HepG2 (cell line): ENCODE measurements around the gene CDH23. TPM values are rescaled to one million over a fixed set of nuclear protein-coding genes. Genes with fewer than 3 reads are reported as not detected.

Source experiments
- ATAC-seq: fragments of 200-7000 bp; cut with Tn5 transposase; 3 replicates; pipeline ENCODE4 v1.9.1; 2020; ENCODE audit warnings: mild to moderate bottlenecking, moderate library complexity
- BruUV-seq: library from RNA; stranded (reverse); fragments of 400-500 nt; replicated peaks from 2 replicates; lab custom pipeline; 2021; lab: Mats Ljungman, UMichigan
- CTCF ChIA-PET: fragments of 300-600 bp; formaldehyde crosslinking; extraction: SDS; loops from one replicate; lab custom pipeline; 2021; ENCODE audit warnings: low total read pairs, inconsistent platforms, low intra/inter-chr PET ratio; lab: Yijun Ruan, JAX
- POLR2A ChIA-PET: fragments of 350-600 bp; sonication (Branson Sonifier 250); formaldehyde crosslinking; loops from one replicate; lab custom pipeline; 2020; ENCODE audit warnings: antibody characterized with exemption, inconsistent platforms; lab: Yijun Ruan, JAX
- DNase-seq: peaks from one replicate; pipeline ENCODE4 v3.0.0-alpha.2; 2015; ENCODE audit warnings: low spot score
- FAIRE-seq: peaks from 3 replicates; lab custom pipeline; 2011; peaks lifted over from hg19 to GRCh38; lab: Jason Lieb, UNC
- H2AFZ ChIP-seq: one replicate; pipeline ENCODE4 v1.6.1; 2011; ENCODE audit warnings: low read length, inconsistent platforms
- H3K27ac ChIP-seq: fragments of 300-600 bp; 3 replicates; pipeline ENCODE4 v1.8.0; 2011; ENCODE audit warnings: mixed run types, mild to moderate bottlenecking, mixed read lengths, low read length, inconsistent platforms; ENCODE audit not compliant: insufficient read depth; ENCODE audit errors: extremely low read length
- H3K27me3 ChIP-seq, 2 experiments: fragments of 200-600 bp in 1 of 2; 2 replicates in 1 of 2; 3 replicates in 1 of 2; pipeline versions ENCODE4 v1.6.0 to v1.8.0; 2011; ENCODE audit warnings: low read length in 2 of 2, mild to moderate bottlenecking in 2 of 2, moderate library complexity in 2 of 2, inconsistent platforms in 1 of 2; ENCODE audit not compliant: insufficient read depth in 2 of 2, control insufficient read depth in 1 of 2
- H3K36me3 ChIP-seq, 2 experiments: fragments of 200-600 bp in 1 of 2; replicated peaks in 1 of 2; 2 replicates in 1 of 2; 3 replicates in 1 of 2; pipeline versions ENCODE4 v1.5.1 to v1.8.0; 2011; ENCODE audit warnings: low read length in 2 of 2, inconsistent platforms in 1 of 2; ENCODE audit not compliant: insufficient read depth in 2 of 2, control insufficient read depth in 1 of 2
- H3K4me1 ChIP-seq: 2 replicates; pipeline ENCODE4 v1.5.1; 2012; ENCODE audit warnings: low read length, inconsistent platforms; ENCODE audit not compliant: insufficient read depth
- H3K4me2 ChIP-seq: 2 replicates; pipeline ENCODE4 v1.6.0; 2011; ENCODE audit warnings: low read depth, low read length, inconsistent platforms
- H3K4me3 ChIP-seq, 3 experiments: fragments of 200-600 bp in 1 of 3; sonication (generic), shearing (Covaris generic) in 1 of 3; replicated peaks in 1 of 3; 2 replicates each; pipeline ENCODE4 v1.5.1; 2011 to 2016; ENCODE audit warnings: low read length in 3 of 3, inconsistent platforms in 2 of 3, low read depth in 2 of 3, mild to moderate bottlenecking in 2 of 3, control low read depth in 1 of 3, mixed read lengths in 1 of 3; ENCODE audit not compliant: insufficient read depth in 1 of 3
- H3K79me2 ChIP-seq: one replicate; pipeline ENCODE4 v1.6.1; 2011; ENCODE audit warnings: low read length, inconsistent platforms; ENCODE audit not compliant: insufficient read depth
- H3K9ac ChIP-seq: 2 replicates; pipeline ENCODE4 v1.6.0; 2011; ENCODE audit warnings: mild to moderate bottlenecking, low read depth, low read length, inconsistent platforms; ENCODE audit not compliant: insufficient read depth
- H3K9me3 ChIP-seq: 2 replicates; pipeline ENCODE4 v1.5.1; 2012; ENCODE audit warnings: mild to moderate bottlenecking, low read length
- H4K20me1 ChIP-seq: 2 replicates; pipeline ENCODE4 v1.6.0; 2011; ENCODE audit warnings: inconsistent platforms, mild to moderate bottlenecking, low read length, moderate library complexity; ENCODE audit not compliant: insufficient read depth
- ATF7 ChIP-seq, 2 experiments: fragments of 450-650 bp in 1 of 2; sonication (generic) in 1 of 2; formaldehyde crosslinking in 1 of 2; IDR thresholded peaks; 2 replicates each; pipeline versions ENCODE4 v1.4.0 to v1.6.1; 2016 to 2020; ENCODE audit warnings: antibody characterized with exemption in 1 of 2, mild to moderate bottlenecking in 1 of 2, missing genetic modification reagents in 1 of 2
- KLF16 ChIP-seq, 2 experiments: sonication (generic) in 1 of 2; formaldehyde crosslinking in 1 of 2; IDR thresholded peaks; 2 replicates each; pipeline versions ENCODE4 v1.6.1 to v1.8.0; 2016 to 2023; ENCODE audit warnings: missing genetic modification reagents in 2 of 2, missing compliant biosample characterization in 1 of 2
- MED8 ChIP-seq: sonication (generic); formaldehyde crosslinking; IDR thresholded peaks from 2 replicates; pipeline ENCODE4 v1.8.1; 2023; ENCODE audit warnings: mild to moderate bottlenecking, missing genetic modification reagents; ENCODE audit not compliant: insufficient replicate concordance
- PAX8 ChIP-seq: sonication (generic); formaldehyde crosslinking; IDR thresholded peaks from 2 replicates; pipeline ENCODE4 v1.8.0; 2022; ENCODE audit warnings: mild to moderate bottlenecking, missing genetic modification reagents, borderline replicate concordance
- TBL1XR1 ChIP-seq: fragments of 150-350 bp; IDR thresholded peaks from 2 replicates; pipeline ENCODE4 v1.6.1; 2014; ENCODE audit warnings: borderline replicate concordance, low read length; ENCODE audit not compliant: partially characterized antibody
- ZNF207 ChIP-seq: fragments of 450-650 bp; IDR thresholded peaks from 2 replicates; pipeline ENCODE4 v1.6.1; 2016; ENCODE audit warnings: antibody characterized with exemption, borderline replicate concordance
- ZNF629 ChIP-seq: sonication (generic); formaldehyde crosslinking; conservative IDR thresholded peaks from 2 replicates; pipeline ENCODE4 v1.5.0; 2020; ENCODE audit warnings: missing genetic modification reagents
- ZSCAN12 ChIP-seq: sonication (generic); formaldehyde crosslinking; IDR thresholded peaks from 2 replicates; pipeline ENCODE4 v1.9.0; 2021; ENCODE audit warnings: mild to moderate bottlenecking, missing genetic modification reagents
- WGBS: methylation state at CpG from one replicate; pipeline ENCODE4 v1.1.6; 2017; ENCODE audit warnings: low lambda C conversion rate; 5-methylcytosine and 5-hydroxymethylcytosine counted together
- in situ Hi-C: cut with HindIII; loops from 2 replicates; pipeline ENCODE4 v1.10.0; 2017; ENCODE audit warnings: low pct_unique_long_range_greater_than_20kb; ENCODE audit not compliant: extremely low pct_ligation_motif_present
- intact Hi-C: fragments of 100-400 bp; cut with micrococcal nuclease; formaldehyde crosslinking; loops from one replicate; pipeline ENCODE4 v1.10.0; 2022; ENCODE audit not compliant: unreplicated experiment
- polyA plus RNA-seq, 8 experiments: library from polyadenylated mRNA; depleted of rRNA in 3 of 8; stranded (reverse) in 7 of 8; unstranded in 1 of 8; fragments of >200 nt; fragmentation: Illumina TruSeq in 4 of 8; extraction: Trizol in 4 of 8; gene quantifications; 2 replicates each; pipeline versions ENCODE4 v1.2.1 to v1.2.3, GENCODE V29; 2011 to 2016; ENCODE audit warnings: low read depth in 4 of 8, missing spikeins in 1 of 8, mixed read lengths in 1 of 8; ENCODE audit not compliant: insufficient read depth in 1 of 8
- total RNA-seq, 5 experiments: library from RNA; depleted of rRNA; stranded (reverse); fragments of >200 nt; fragmentation: Illumina TruSeq; extraction: Trizol; gene quantifications; 2 replicates each; pipeline ENCODE4 v1.2.3, GENCODE V29; 2016; ENCODE audit warnings: low read depth in 1 of 5

Gene CDH23
- total and polyA plus RNA-seq, 2 of the 13 experiments (the other 11 are each of a cell fraction or from before 2014, with no cell fraction given): 0.13 TPM; not detected in 1

DNA sequence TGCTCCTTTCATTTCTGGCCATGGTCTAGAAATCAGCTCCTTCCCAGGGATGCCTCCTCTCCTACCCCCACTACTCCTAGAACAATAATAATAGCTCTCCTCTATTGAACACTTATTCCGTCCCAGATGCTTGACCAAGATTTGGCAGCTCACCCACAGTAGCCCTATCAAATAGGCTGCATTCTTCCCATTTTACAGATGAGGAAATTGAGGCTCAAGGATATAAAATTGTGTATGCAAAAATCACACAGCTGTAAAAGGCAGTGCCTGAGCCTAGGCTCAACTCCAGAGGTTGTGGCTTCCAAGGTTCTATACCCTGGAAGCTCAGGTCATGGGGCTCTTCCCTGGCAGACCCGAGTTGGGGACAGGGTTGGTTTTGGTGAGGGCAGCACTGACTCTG is 240.6 kb downstream of the CDH23 start:
- Histone ChIP-seq H3K9ac (no peak overlapping the region), H2AFZ (no peak overlapping the region), H3K36me3 (no peaks in the 10 kb centered on the region), H3K79me2 (no peaks in the 10 kb centered on the region), H3K27me3 (no peaks in the 10 kb centered on the region; a peak in 2 of 5 replicates), H3K4me1 (peaks cover 66% of the 10 kb centered on the region), H3K9me3 (no peaks in the 10 kb centered on the region), H3K27ac (no peak overlapping the region), H3K4me2 (no peak overlapping the region), H4K20me1 (no peaks in the 10 kb centered on the region), H3K4me3 (no peak overlapping the region)
- WGBS: 100% methylated on average over 1 of the region's 2 CpGs
- no peak for ATAC-seq
- intact Hi-C loops (no loop called here), in situ Hi-C loops (no loop called here)
- ChIA-PET CTCF (no interaction called here), POLR2A (interaction anchor here (1.2 kb wide), 1 partner anchor 303 kb away, joined by 5 read pairs; no protein-coding TSS in a partner anchor)
- DNase-seq: no peak
- no peak for FAIRE-seq
- TF ChIP-seq ZNF629 (peak; percentile 86), MED8 (CRISPR knock-in tag) (no peak), ZSCAN12 (CRISPR knock-in tag) (no peak), PAX8 (CRISPR knock-in tag) (no peak), ZNF207 (no peak), ATF7 (IDR thresholded peaks at IDR 0.05) (no peak), ATF7 (CRISPR knock-in tag; IDR thresholded peaks at IDR 0.05) (no peak), TBL1XR1 (no peak), KLF16 (CRISPR knock-in tag; IDR thresholded peaks at IDR 0.05) (no peak)
- BruUV-seq: no TSS peak
